K562 (cell line): ENCODE data around the gene INPP5E. TPM values are rescaled to one million over a fixed set of nuclear protein-coding genes. Genes with fewer than 3 reads are reported as not detected.
A peak's percentile ranks its signal among the peaks of the same experiment; 100 is the strongest.

Experiments
- ATAC-seq: fragments of 200-7000 bp; cut with Tn5 transposase; 3 replicates; pipeline ENCODE4 v1.9.1; 2020; ENCODE audit warnings: moderate library complexity
- BruUV-seq: library from RNA; stranded (reverse); fragments of 400-500 nt; replicated peaks from 2 replicates; lab custom pipeline; 2021; lab: Mats Ljungman, UMichigan
- CTCF ChIA-PET: fragments of 300-600 bp; formaldehyde crosslinking; extraction: SDS; loops from one replicate; lab custom pipeline; 2021; ENCODE audit warnings: low intra/inter-chr PET ratio; lab: Yijun Ruan, JAX
- POLR2A ChIA-PET: fragments of 300-600, 350-650 bp; sonication (Branson Sonifier 250); formaldehyde crosslinking; extraction: SDS; loops from one replicate; lab custom pipeline; 2021; ENCODE audit warnings: antibody characterized with exemption, inconsistent platforms; lab: Yijun Ruan, JAX
- DNase-seq, 4 experiments: peaks; one replicate each; pipeline versions ENCODE4 v3.0.0 to v3.0.0-alpha.2; 2011 to 2018; ENCODE audit warnings: low spot score in 3 of 4, mixed read lengths in 3 of 4; ENCODE audit errors: extremely low read depth in 1 of 4
- FAIRE-seq: peaks from 2 replicates; lab custom pipeline; 2011; peaks lifted over from hg19 to GRCh38; lab: Jason Lieb, UNC
- H2AFZ ChIP-seq: 2 replicates; pipeline ENCODE4 v1.6.0; 2011; ENCODE audit warnings: low read depth, low read length, control low read depth, inconsistent platforms
- H3K27ac ChIP-seq: fragments of 200-600 bp; 3 replicates; pipeline ENCODE4 v1.8.0; 2011; ENCODE audit warnings: low read depth, mild to moderate bottlenecking, control low read depth, inconsistent platforms, low read length, moderate library complexity, mixed read lengths; ENCODE audit errors: extremely low read depth
- H3K27me3 ChIP-seq, 2 experiments: fragments of 300-600 bp in 1 of 2; 2 replicates in 1 of 2; 3 replicates in 1 of 2; pipeline versions ENCODE4 v1.6.0 to v1.8.0; 2011; ENCODE audit warnings: inconsistent platforms in 2 of 2, low read length in 2 of 2, mild to moderate bottlenecking in 1 of 2, mixed read lengths in 1 of 2, moderate library complexity in 1 of 2; ENCODE audit not compliant: control insufficient read depth in 2 of 2, insufficient read depth in 2 of 2
- H3K36me3 ChIP-seq: fragments of 300-600 bp; 3 replicates; pipeline ENCODE4 v1.8.0; 2011; ENCODE audit warnings: mild to moderate bottlenecking, low read length, inconsistent platforms; ENCODE audit not compliant: control insufficient read depth, insufficient read depth
- H3K4me1 ChIP-seq, 2 experiments: fragments of 200-600 bp in 1 of 2; replicated peaks in 1 of 2; 2 replicates in 1 of 2; 3 replicates in 1 of 2; pipeline versions ENCODE4 v1.5.1 to v1.8.0; 2011; ENCODE audit warnings: inconsistent platforms in 2 of 2, low read length in 2 of 2, mild to moderate bottlenecking in 1 of 2, mixed read lengths in 1 of 2, moderate library complexity in 1 of 2; ENCODE audit not compliant: control insufficient read depth in 2 of 2, insufficient read depth in 2 of 2
- H3K4me2 ChIP-seq: 2 replicates; pipeline ENCODE4 v1.6.1; 2011; ENCODE audit warnings: low read length, control low read depth, inconsistent platforms, mixed read lengths; ENCODE audit not compliant: insufficient read depth
- H3K4me3 ChIP-seq: fragments of 200-600 bp; sonication (generic), shearing (Covaris generic); 2 replicates; pipeline ENCODE4 v1.5.1; 2016; ENCODE audit warnings: control low read depth, inconsistent platforms
- H3K79me2 ChIP-seq: fragments of 200-600 bp; 3 replicates; pipeline ENCODE4 v1.8.0; 2011; ENCODE audit warnings: low read length, inconsistent platforms; ENCODE audit not compliant: control insufficient read depth, insufficient read depth
- H3K9ac ChIP-seq, 2 experiments: 2 replicates each; pipeline versions ENCODE4 v1.6.0 to v1.6.1; 2011; ENCODE audit warnings: low read depth in 2 of 2, low read length in 2 of 2, control low read depth in 1 of 2, inconsistent platforms in 1 of 2, mild to moderate bottlenecking in 1 of 2, mixed read lengths in 1 of 2; ENCODE audit not compliant: insufficient read depth in 1 of 2
- H3K9me1 ChIP-seq: one replicate; pipeline ENCODE4 v1.6.0; 2011; ENCODE audit warnings: inconsistent platforms, mild to moderate bottlenecking, low read length, moderate library complexity; ENCODE audit not compliant: control insufficient read depth, insufficient read depth
- H3K9me3 ChIP-seq: replicated peaks from 2 replicates; pipeline ENCODE4 v1.5.1; 2011; ENCODE audit warnings: low read depth, low read length, inconsistent platforms; ENCODE audit not compliant: control insufficient read depth, insufficient read depth
- H4K20me1 ChIP-seq: replicated peaks from 2 replicates; pipeline ENCODE4 v1.6.1; 2011; ENCODE audit warnings: low read length, inconsistent platforms, mixed read lengths; ENCODE audit not compliant: control insufficient read depth, insufficient read depth
- POLR2G ChIP-seq: fragments of 200-400 bp; formaldehyde crosslinking; IDR thresholded peaks from 2 replicates; pipeline ENCODE4 v1.6.1; 2017; ENCODE audit warnings: low read depth, mild to moderate bottlenecking, antibody characterized with exemption, low read length, moderate library complexity
- RBFOX2 ChIP-seq: fragments of 200-400 bp; formaldehyde crosslinking; IDR thresholded peaks from 2 replicates; pipeline ENCODE4 v1.6.1; 2017; ENCODE audit warnings: low read depth, mild to moderate bottlenecking, low read length, moderate library complexity
- RBM22 ChIP-seq: fragments of 200-400 bp; formaldehyde crosslinking; IDR thresholded peaks from 2 replicates; pipeline ENCODE4 v1.6.1; 2018; ENCODE audit warnings: low read length, low read depth; ENCODE audit not compliant: poor library complexity, severe bottlenecking
- SNAPC5 ChIP-seq: fragments of 250-450 bp; sonication (Bioruptor Pico); IDR thresholded peaks from 2 replicates; pipeline ENCODE4 v1.8.0; 2021; ENCODE audit warnings: moderate library complexity, mild to moderate bottlenecking, inconsistent platforms
- WGBS: fragments of 100-300 bp; shearing (Covaris generic); methylation state at CpG from one replicate; pipeline ENCODE4 v1.1.6; 2016; ENCODE audit warnings: low coverage, mixed read lengths; ENCODE audit not compliant: insufficient coverage; ENCODE audit errors: missing lambda C conversion rate; 5-methylcytosine and 5-hydroxymethylcytosine counted together
- in situ Hi-C: fragments of 300-500 bp; cut with MboI; formaldehyde crosslinking; loops from 4 replicates; pipeline ENCODE4 v1.15.0; 2018; ENCODE audit warnings: inconsistent platforms, mixed read lengths
- intact Hi-C: fragments of 100-400 bp; cut with micrococcal nuclease; formaldehyde crosslinking; loops from 2 replicates; pipeline ENCODE4 v1.14.2; 2022
- polyA plus RNA-seq, 8 experiments: library from polyadenylated mRNA; depleted of rRNA in 4 of 8; stranded (reverse) in 5 of 8; unstranded in 3 of 8; fragments of >200 nt; fragmentation: Nextera tagmentation in 2 of 8; fragmentation: Illumina TruSeq in 1 of 8; extraction: Ambion mirVana in 2 of 8; extraction: Trizol in 1 of 8; gene quantifications; 2 replicates each; pipeline versions ENCODE4 v1.2.1 to v1.2.3, GENCODE V29; 2011 to 2014; ENCODE audit warnings: inconsistent platforms in 1 of 8, missing spikeins in 1 of 8
- total RNA-seq, 7 experiments: library from RNA; depleted of rRNA in 6 of 7; stranded (reverse); fragments of >200 nt in 6 of 7; fragmentation: Illumina TruSeq in 2 of 7; extraction: Trizol in 2 of 7; gene quantifications; 2 replicates each; pipeline versions ENCODE4 v1.2.1 to v1.2.3, GENCODE V29; 2011 to 2021; ENCODE audit warnings: low replicate concordance in 1 of 7

Gene INPP5E
- total and polyA plus RNA-seq, 9 of the 15 experiments (the other 6 are each of a cell fraction or from before 2014, with no cell fraction given): 0.38 to 17.4 (median 4.9) TPM

GRCh38 chr9:136466155-136466541 is 26.5 kb upstream of the INPP5E start:
- no peaks in the 10 kb centered on the region for H3K27me3 ChIP-seq
- no peak for DNase-seq
- intact Hi-C loops: no loop called here
- no peak for ATAC-seq
- no peak for FAIRE-seq
- WGBS: 95% methylated on average over 17 of the region's 30 CpGs
- POLR2A ChIA-PET: interaction anchor here (0.5 kb wide), 1 partner anchor 15 kb away, joined by 3 read pairs; no protein-coding TSS in a partner anchor
- peaks cover 97% of the 10 kb centered on the region for H3K36me3 ChIP-seq
- in situ Hi-C loops: no loop called here
- H3K79me2 ChIP-seq: peaks cover 17% of the 10 kb centered on the region; the same call in 1 of the 3 replicates
- H3K4me3 ChIP-seq: no peak overlapping the region
- no peak overlapping the region for H3K4me2 ChIP-seq
- peaks cover 16% of the 10 kb centered on the region for H4K20me1 ChIP-seq
- H3K9me1 ChIP-seq: no peaks in the 10 kb centered on the region
- no peak overlapping the region for H3K27ac ChIP-seq
- H3K4me1 ChIP-seq: peaks cover 0 to 7% of the 10 kb centered on the region in 2 experiments; a peak in 3 of 5 replicates
- BruUV-seq: no TSS peak
- peak; percentile 40 for TF ChIP-seq RBM22
- peak; percentile 29; the same call in 1 of the 2 replicates for TF ChIP-seq RBFOX2
- peak; percentile 59 for TF ChIP-seq POLR2G
- no peak for TF ChIP-seq SNAPC5 (CRISPR knock-in tag)
- no peak overlapping the region for H2AFZ ChIP-seq
- no peak overlapping the region for H3K9ac ChIP-seq
- no peaks in the 10 kb centered on the region for H3K9me3 ChIP-seq
- CTCF ChIA-PET: no interaction called here
